ENCODE data around the gene EVI5.
"Not testable (repeated sequence)": the region's sequence is repeated elsewhere in the genome, so short reads cannot be mapped to it uniquely, and the experiment has no call there.

EVI5 gene

GRCh38 chr1:92663775-92664174 lies 121.1 kb downstream of the EVI5 start:
- no peak for DNase-seq

GRCh38 chr1:92662048-92662447 lies 122.9 kb downstream of the EVI5 start:
- DNase-seq, result no peak

GRCh38 chr1:92657701-92658100 lies 127.2 kb downstream of the EVI5 start:
- no peak for DNase-seq

- no peak for DNase-seq
Observed at GRCh38 chr1:92655197-92655801, 129.6 kb downstream of the EVI5 start.

- no peak for DNase-seq
Observed at GRCh38 chr1:92653605-92654381, 131.1 kb downstream of the EVI5 start.

GRCh38 chr1:92640686-92641085 lies 144.2 kb downstream of the EVI5 start:
- not testable (repeated sequence) for DNase-seq

GRCh38 chr1:92638498-92638897 lies 146.4 kb downstream of the EVI5 start:
- no peak for DNase-seq

GRCh38 chr1:92635203-92635602 lies 149.7 kb downstream of the EVI5 start:
- DNase-seq, result not testable (repeated sequence)

GRCh38 chr1:92623187-92623778 lies 161.6 kb downstream of the EVI5 start:
- DNase-seq, result no peak

GRCh38 chr1:92619466-92620189 lies 165.3 kb downstream of the EVI5 start:
- no peak for DNase-seq

GRCh38 chr1:92601044-92601443 lies 183.9 kb downstream of the EVI5 start:
- DNase-seq, result no peak

GRCh38 chr1:92599184-92599583 lies 185.7 kb downstream of the EVI5 start:
- no peak for DNase-seq

GRCh38 chr1:92589361-92589760 lies 195.5 kb downstream of the EVI5 start:
- not testable (repeated sequence) for DNase-seq

- DNase-seq, result no peak
Observed at GRCh38 chr1:92587445-92587844, 197.5 kb downstream of the EVI5 start.

GRCh38 chr1:92585831-92586230 lies 199.1 kb downstream of the EVI5 start:
- DNase-seq, result no peak

GRCh38 chr1:92584810-92585209 lies 200.1 kb downstream of the EVI5 start:
- not testable (repeated sequence) for DNase-seq

- no peak for DNase-seq
Observed at GRCh38 chr1:92583821-92584760, 200.8 kb downstream of the EVI5 start.

- DNase-seq, result no peak
Observed at GRCh38 chr1:92577261-92577895, 207.5 kb downstream of the EVI5 start.

GRCh38 chr1:92575123-92575522 lies 209.8 kb downstream of the EVI5 start:
- DNase-seq, result no peak

- DNase-seq, result no peak
Observed at GRCh38 chr1:92572520-92572919, 212.4 kb downstream of the EVI5 start.

GRCh38 chr1:92571578-92571977 lies 213.3 kb downstream of the EVI5 start:
- no peak for DNase-seq

Measured in activated CD4-positive, CD25-positive, alpha-beta regulatory T cell treated with anti-CD3 and anti-CD28 coated beads, Interleukin-2, amount 50 U/mL, for 72 hours (primary cell).